ENCODE data around the gene TENT5C.

GRCh38 chr1:117575586-117576225 is 30.1 kb upstream of the TENT5C start:
- TF ChIP-seq BHLHE40 (IDR thresholded peaks at IDR 0.05; ENCODE audit: borderline replicate concordance) (no peak), FOXK2 (IDR thresholded peaks at IDR 0.05) (no peak)

Measured in HEK293T (cell line).